Kidney epithelial cell (primary cell): ENCODE measurements around the gene CWF19L1. TPM values are rescaled to one million over a fixed set of nuclear protein-coding genes. Genes with fewer than 3 reads are reported as not detected.

ENCODE experiments used
- DNase-seq: peaks from one replicate; pipeline ENCODE4 v3.0.0-alpha.2; 2010; ENCODE audit warnings: low read depth
- H3K27me3 ChIP-seq: 2 replicates; pipeline ENCODE4 v1.6.0; 2011; ENCODE audit warnings: low read length; ENCODE audit not compliant: control insufficient read depth, insufficient read depth
- H3K36me3 ChIP-seq: 2 replicates; pipeline ENCODE4 v1.5.1; 2011; ENCODE audit warnings: low read length; ENCODE audit not compliant: control insufficient read depth, insufficient read depth
- H3K4me3 ChIP-seq: 2 replicates; pipeline ENCODE4 v1.5.1; 2011; ENCODE audit warnings: low read depth, mild to moderate bottlenecking, control low read depth, low read length
- total RNA-seq: library from RNA; depleted of rRNA; stranded (reverse); fragments of >200 nt; gene quantifications from 2 replicates; pipeline ENCODE4 v1.2.3, GENCODE V29; 2015
- TF ChIP-seq, protein P1 (sequence below): IDR thresholded peaks from 2 replicates; pipeline ENCODE4 v1.5.1; 2011; ENCODE audit warnings: mild to moderate bottlenecking, moderate library complexity, low read length, control low read depth, inconsistent platforms; ENCODE audit not compliant: insufficient read depth, poor library complexity, severe bottlenecking

Gene CWF19L1
- total RNA-seq: 28.0 and 33.9 TPM in 2 replicates

DNA sequence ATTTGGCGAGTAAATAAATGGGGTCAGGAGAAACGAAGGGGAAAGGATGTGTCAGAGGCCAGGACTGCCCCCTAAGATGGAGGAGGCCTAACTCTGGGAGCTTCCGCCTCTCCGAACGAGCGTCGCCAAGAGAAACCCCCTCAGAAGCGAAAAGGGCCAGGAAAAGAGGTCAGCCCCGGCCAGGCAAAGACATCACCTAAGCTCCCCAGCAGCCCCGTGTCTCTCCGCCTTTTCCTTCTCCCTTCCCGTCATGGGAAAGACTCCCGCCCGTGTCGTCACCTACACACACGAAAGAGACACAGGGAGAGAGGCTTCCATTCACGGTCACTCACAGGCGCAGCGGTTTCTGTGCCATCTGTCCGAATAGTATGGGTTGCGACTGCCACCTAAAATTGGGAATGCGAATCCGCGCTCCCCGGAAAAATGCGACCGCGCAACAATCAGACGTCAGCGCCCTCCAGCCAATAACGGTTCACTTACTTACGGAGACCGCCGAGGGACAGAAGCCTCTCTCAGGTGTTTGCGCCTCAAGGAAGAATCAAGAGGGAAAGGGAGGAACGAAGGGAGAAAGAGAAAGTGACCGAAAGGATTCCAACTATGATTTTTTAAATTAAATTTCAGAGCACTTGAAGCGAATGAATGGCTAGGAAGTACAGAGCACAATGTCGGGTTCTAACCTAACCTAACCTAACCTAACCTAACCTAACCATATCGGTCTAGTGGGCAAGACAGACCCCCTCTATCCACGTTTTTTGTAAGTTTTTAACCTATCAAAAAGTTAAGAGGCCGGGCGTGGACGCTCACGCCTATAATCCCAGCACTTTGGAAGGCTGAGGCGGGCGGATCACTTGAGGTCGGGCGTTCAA is at the start of gene CWF19L1:
Gene CWF19L1 (minus strand): TSS at position 400 of the 866 bp plus-strand sequence. CDS start 45 bp downstream, at position 355.
- peak; percentile 77 for DNase-seq
- peak within 1 kb of the TSS; percentile 89 for H3K4me3 ChIP-seq
- no peaks in the 10 kb centered on the region for H3K36me3 ChIP-seq
- no peaks in the 10 kb centered on the region for H3K27me3 ChIP-seq
- TF ChIP-seq, protein P1, sequence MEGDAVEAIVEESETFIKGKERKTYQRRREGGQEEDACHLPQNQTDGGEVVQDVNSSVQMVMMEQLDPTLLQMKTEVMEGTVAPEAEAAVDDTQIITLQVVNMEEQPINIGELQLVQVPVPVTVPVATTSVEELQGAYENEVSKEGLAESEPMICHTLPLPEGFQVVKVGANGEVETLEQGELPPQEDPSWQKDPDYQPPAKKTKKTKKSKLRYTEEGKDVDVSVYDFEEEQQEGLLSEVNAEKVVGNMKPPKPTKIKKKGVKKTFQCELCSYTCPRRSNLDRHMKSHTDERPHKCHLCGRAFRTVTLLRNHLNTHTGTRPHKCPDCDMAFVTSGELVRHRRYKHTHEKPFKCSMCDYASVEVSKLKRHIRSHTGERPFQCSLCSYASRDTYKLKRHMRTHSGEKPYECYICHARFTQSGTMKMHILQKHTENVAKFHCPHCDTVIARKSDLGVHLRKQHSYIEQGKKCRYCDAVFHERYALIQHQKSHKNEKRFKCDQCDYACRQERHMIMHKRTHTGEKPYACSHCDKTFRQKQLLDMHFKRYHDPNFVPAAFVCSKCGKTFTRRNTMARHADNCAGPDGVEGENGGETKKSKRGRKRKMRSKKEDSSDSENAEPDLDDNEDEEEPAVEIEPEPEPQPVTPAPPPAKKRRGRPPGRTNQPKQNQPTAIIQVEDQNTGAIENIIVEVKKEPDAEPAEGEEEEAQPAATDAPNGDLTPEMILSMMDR: no peak

- Histone ChIP-seq H3K4me3 (no peak overlapping the region), H3K27me3 (peaks cover 8% of the 10 kb centered on the region), H3K36me3 (no peaks in the 10 kb centered on the region)
- DNase-seq: no peak
- TF ChIP-seq, protein P1: no peak
Measured at GRCh38 chr10:100315615-100316014, 48.2 kb upstream of the CWF19L1 start.

GRCh38 chr10:100311298-100311697 is 43.9 kb upstream of the CWF19L1 start:
- no peak for DNase-seq
- H3K36me3 ChIP-seq: no peaks in the 10 kb centered on the region
- TF ChIP-seq, protein P1: no peak
- H3K4me3 ChIP-seq: no peak overlapping the region
- H3K27me3 ChIP-seq: peaks cover 8% of the 10 kb centered on the region

DNA sequence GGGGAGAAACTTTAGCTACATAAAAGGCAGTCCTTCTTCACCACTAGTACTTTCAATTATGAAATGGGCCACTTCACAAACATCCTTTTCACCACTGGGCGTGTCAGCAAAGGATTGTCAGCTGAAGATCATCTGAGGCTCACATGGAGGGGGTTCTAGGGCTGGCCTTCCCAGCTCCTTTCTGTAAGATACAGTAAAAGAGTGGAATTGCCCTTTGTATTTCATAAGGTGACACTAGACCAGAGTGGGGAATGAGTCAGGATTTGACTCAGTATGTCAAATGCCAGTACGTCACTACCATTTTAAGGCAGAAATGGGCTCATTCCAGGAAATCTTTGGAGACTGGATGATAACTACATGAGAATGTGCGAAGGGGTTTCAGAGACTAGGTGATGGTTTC is 40.2 kb upstream of the CWF19L1 start:
- TF ChIP-seq, protein P1: no peak
- no peak for DNase-seq
- H3K4me3 ChIP-seq: no peak overlapping the region
- peaks cover 8% of the 10 kb centered on the region for H3K27me3 ChIP-seq
- no peaks in the 10 kb centered on the region for H3K36me3 ChIP-seq

- DNase-seq: no peak
- Histone ChIP-seq H3K27me3 (peaks cover 8% of the 10 kb centered on the region), H3K36me3 (no peaks in the 10 kb centered on the region), H3K4me3 (no peak overlapping the region)
- TF ChIP-seq, protein P1: no peak
Measured at GRCh38 chr10:100306861-100307260, 39.4 kb upstream of the CWF19L1 start.

- H3K4me3 ChIP-seq: no peak overlapping the region
- TF ChIP-seq, protein P1: no peak
- no peak for DNase-seq
- no peaks in the 10 kb centered on the region for H3K36me3 ChIP-seq
- peaks cover 6% of the 10 kb centered on the region for H3K27me3 ChIP-seq
Measured at GRCh38 chr10:100304414-100304813, 37.0 kb upstream of the CWF19L1 start.
